Esophagus muscularis mucosa (tissue), 4 donors: ENCODE measurements around the gene VSIG2. TPM values are rescaled to one million over a fixed set of nuclear protein-coding genes. Genes with fewer than 3 reads are reported as not detected.
"Not testable (repeated sequence)": the region's sequence is repeated elsewhere in the genome, so short reads cannot be mapped to it uniquely, and the experiment has no call there.

Source experiments
- DNase-seq: peaks from one replicate; pipeline ENCODE4 v3.0.0-alpha.2; 2017; ENCODE audit errors: extremely low spot score
- H3K27ac ChIP-seq, 4 donors: fragments of 200-600 bp; sonication (generic); replicated peaks in 1 of 4; 1 replicate in 3 of 4; 2 replicates in 1 of 4; pipeline ENCODE4 v1.5.1; 2016 to 2019; ENCODE audit warnings: mild to moderate bottlenecking in 1 of 4
- H3K27me3 ChIP-seq, 4 donors: fragments of 200-600 bp; sonication (generic); one replicate each; pipeline versions ENCODE4 v1.5.1 to v1.6.0; 2016 to 2019
- H3K36me3 ChIP-seq, 4 donors: fragments of 200-600 bp; sonication (generic); one replicate each; pipeline ENCODE4 v1.5.1; 2016 to 2019
- H3K4me1 ChIP-seq, 4 donors: fragments of 200-600 bp; sonication (generic); one replicate each; pipeline ENCODE4 v1.5.1; 2016 to 2019
- H3K4me3 ChIP-seq, 4 donors: fragments of 200-600 bp; sonication (generic); 1 replicate in 2 of 4; 2 replicates in 2 of 4; pipeline ENCODE4 v1.5.1; 2016 to 2019; ENCODE audit warnings: mild to moderate bottlenecking in 4 of 4, moderate library complexity in 1 of 4
- H3K9me3 ChIP-seq, 4 donors: fragments of 200-600 bp; sonication (generic); 1 replicate in 3 of 4; 2 replicates in 1 of 4; pipeline ENCODE4 v1.5.1; 2016 to 2019
- EP300 ChIP-seq: sonication (generic); formaldehyde crosslinking; IDR thresholded peaks from one replicate; pipeline ENCODE4 v1.6.1; 2017; ENCODE audit warnings: antibody characterized with exemption
- POLR2A ChIP-seq: fragments of 450-650 bp; IDR thresholded peaks from one replicate; pipeline ENCODE4 v1.6.1; 2017; ENCODE audit warnings: antibody characterized with exemption, moderate library complexity, mild to moderate bottlenecking, low read depth
- POLR2AphosphoS5 ChIP-seq, 2 donors: sonication (generic); formaldehyde crosslinking; IDR thresholded peaks; one replicate each; pipeline ENCODE4 v1.6.1; 2017; ENCODE audit warnings: antibody characterized with exemption in 2 of 2
- WGBS: methylation state at CpG from one replicate; pipeline ENCODE4 v1.1.5; 2018; 5-methylcytosine and 5-hydroxymethylcytosine counted together
- intact Hi-C: fragments of 100-400 bp; cut with DNase I; formaldehyde crosslinking; loops from one replicate; pipeline ENCODE4 v1.15.1; 2023
- total RNA-seq, 4 donors: library from RNA; depleted of rRNA; stranded (reverse); fragments of >200 nt; gene quantifications; one replicate each; pipeline versions ENCODE4 v1.1.0 to v1.2.1, GENCODE V29; 2016
- TF ChIP-seq, protein P1 (sequence below), 3 experiments: fragments of 200-600 bp in 2 of 3; fragments of 450-650 bp in 1 of 3; sonication (generic) in 2 of 3; IDR thresholded peaks; one replicate each; pipeline ENCODE4 v1.5.1; 2017 to 2019; ENCODE audit warnings: antibody characterized with exemption in 3 of 3, mild to moderate bottlenecking in 2 of 3, moderate library complexity in 1 of 3

Gene VSIG2
- total RNA-seq, 4 donors from 2014 or later, result 0.29 TPM; not detected in 3

DNA sequence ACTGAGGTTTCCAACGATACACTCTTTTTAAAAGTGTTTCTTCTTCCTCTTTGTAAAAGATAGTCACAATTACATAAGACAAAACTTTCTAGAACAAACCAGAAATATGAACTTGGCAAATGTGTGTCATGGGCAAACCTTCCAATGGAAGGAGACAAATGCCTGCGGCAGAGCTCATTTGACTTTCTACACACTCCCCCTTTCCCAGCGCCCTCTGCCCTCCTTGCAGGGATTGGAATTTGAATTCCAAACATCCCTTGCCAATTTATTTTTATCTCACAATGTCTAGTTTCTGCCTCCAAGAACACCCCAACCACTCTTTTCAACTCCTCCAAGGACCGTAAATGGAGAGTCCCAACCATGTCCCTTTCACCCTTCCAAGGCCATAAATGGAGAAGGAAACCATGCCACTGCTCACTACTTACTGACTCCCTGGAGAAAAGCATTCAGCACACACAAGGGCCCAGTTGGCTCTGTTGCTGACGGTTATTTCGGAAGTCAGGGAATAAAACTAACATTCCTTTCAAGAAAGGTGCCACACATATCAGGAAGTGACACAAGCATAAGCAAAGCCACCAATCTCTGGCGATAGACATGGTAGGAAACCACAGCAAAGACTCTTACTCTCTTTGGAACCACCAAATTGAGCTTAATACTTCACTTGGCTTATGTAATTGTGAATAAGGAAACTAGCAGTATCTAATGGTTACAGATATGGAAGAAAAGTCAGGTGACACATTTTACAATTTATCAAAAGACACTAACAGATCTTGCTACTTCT lies 25.0 kb upstream of the VSIG2 start:
- H3K4me1 ChIP-seq, result peaks cover 0 to 8% (median 4%) of the 10 kb centered on the region in 4 donors
- DNase-seq, result no peak
- intact Hi-C loops, result no loop called here
- no peaks in the 10 kb centered on the region for H3K27me3 ChIP-seq
- no peak overlapping the region for H3K4me3 ChIP-seq
- peaks cover 0 to 19% (median 11%) of the 10 kb centered on the region in 4 donors for H3K36me3 ChIP-seq
- no peak overlapping the region for H3K27ac ChIP-seq
- TF ChIP-seq POLR2A, result no peak
- no peak for TF ChIP-seq EP300
- TF ChIP-seq POLR2AphosphoS5 (IDR thresholded peaks at IDR 0.05), result no peak
- TF ChIP-seq, protein P1, sequence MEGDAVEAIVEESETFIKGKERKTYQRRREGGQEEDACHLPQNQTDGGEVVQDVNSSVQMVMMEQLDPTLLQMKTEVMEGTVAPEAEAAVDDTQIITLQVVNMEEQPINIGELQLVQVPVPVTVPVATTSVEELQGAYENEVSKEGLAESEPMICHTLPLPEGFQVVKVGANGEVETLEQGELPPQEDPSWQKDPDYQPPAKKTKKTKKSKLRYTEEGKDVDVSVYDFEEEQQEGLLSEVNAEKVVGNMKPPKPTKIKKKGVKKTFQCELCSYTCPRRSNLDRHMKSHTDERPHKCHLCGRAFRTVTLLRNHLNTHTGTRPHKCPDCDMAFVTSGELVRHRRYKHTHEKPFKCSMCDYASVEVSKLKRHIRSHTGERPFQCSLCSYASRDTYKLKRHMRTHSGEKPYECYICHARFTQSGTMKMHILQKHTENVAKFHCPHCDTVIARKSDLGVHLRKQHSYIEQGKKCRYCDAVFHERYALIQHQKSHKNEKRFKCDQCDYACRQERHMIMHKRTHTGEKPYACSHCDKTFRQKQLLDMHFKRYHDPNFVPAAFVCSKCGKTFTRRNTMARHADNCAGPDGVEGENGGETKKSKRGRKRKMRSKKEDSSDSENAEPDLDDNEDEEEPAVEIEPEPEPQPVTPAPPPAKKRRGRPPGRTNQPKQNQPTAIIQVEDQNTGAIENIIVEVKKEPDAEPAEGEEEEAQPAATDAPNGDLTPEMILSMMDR (IDR thresholded peaks at IDR 0.05), result no peak
- H3K9me3 ChIP-seq, result no peaks in the 10 kb centered on the region
- 75% methylated on average over 7 of the region's 7 CpGs for WGBS

DNA sequence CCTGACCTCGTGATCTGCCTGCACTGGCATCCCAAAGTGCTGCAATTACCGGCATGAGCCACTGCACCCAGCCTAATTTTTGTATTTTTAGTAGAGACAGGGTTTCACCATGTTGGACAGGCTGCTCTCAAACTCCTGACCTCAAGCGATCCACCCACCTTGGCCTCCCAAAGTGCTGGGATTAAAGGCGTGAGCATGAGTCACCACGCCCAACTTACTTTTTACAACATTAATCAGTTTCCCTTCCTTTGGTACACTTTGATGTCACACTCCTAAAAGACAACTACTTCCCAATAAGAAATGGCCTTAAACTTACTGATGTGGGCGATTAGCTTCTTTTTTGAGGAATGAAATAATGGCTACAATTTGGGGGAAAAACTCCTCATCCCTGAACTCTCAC lies 18.9 kb upstream of the VSIG2 start:
- DNase-seq, H3K4me1 ChIP-seq, intact Hi-C loops, H3K27me3 ChIP-seq, H3K4me3 ChIP-seq, H3K27ac ChIP-seq, H3K9me3 ChIP-seq: not testable (repeated sequence)
- H3K36me3 ChIP-seq, result peaks cover 21 to 71% (median 49%) of the 10 kb centered on the region in 4 donors
- WGBS, result 97% methylated on average over 6 of the region's 6 CpGs

DNA sequence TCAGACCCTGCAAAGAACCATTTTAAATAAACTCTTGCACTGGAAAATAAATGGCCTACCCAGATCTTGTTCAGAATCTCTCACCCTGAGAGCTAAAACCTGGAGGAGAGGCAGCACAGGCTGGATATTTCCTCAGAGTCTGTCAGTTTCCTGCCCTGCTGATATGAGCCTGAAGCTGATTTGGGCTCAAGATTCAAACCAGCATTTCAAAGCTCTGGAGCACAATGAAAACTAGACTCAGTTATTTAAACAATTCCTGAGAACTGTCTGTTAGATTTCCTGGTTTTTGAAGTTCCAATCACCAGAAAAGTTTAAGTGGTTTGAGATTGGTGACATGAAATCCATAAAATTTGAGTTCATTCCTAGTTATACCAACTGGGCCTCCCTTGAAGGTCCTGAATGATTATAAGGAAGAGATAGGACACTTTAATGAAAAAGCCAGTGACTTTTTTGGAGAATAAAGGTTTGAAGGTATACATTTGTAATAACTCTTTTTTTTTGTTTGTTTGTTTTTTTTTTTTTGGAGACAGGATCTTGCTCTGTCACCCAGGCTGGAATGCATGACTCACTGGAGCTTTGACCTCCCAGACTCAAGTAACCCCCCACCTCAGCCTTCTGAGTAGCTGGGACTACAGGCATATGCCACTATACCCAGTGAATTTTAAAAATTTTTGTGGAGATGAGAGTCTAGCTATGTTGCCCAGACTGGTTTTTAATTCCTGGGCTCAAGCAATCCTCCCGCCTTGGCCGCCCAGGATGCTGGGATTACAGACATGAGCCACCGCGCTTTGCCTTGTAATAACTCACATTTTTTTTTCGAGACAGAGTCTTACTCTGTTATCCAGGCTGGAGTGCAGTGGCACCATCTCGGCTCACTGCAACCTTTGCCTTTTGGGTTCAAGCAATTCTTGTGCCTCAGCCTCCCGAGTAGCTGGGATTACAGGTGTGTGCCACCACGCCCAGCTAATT lies 18.0 kb upstream of the VSIG2 start:
- Histone ChIP-seq H3K27me3 (no peaks in the 10 kb centered on the region), H3K4me1 (no peaks in the 10 kb centered on the region), H3K27ac (no peak overlapping the region), H3K4me3 (no peak overlapping the region), H3K36me3 (peaks cover 21 to 79% (median 53%) of the 10 kb centered on the region in 4 donors), H3K9me3 (no peaks in the 10 kb centered on the region)
- no peak for DNase-seq
- WGBS, result 96% methylated on average over 8 of the region's 8 CpGs
- TF ChIP-seq EP300 (no peak), POLR2AphosphoS5 (IDR thresholded peaks at IDR 0.05) (no peak), POLR2A (no peak)
- TF ChIP-seq, protein P1 (IDR thresholded peaks at IDR 0.05), result no peak
- intact Hi-C loops, result no loop called here

DNA sequence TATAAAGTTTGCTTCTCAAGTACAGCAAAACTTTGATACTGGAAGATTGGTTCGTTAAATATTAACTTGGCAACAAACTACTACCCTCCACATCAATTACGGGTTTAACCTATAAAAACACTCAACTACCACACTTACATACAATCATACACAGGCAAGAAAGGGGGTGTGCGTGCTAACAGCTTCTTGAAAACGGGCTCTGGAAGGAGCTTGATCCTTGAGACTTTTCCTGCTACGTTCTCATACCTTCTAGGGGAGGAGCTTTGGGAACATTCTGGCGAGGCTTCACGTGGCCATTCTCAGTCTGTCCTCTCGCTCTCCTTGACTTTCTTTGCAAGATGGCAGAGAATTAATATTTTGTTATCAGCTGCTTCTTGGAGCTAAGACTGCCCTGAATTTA lies 16.9 kb upstream of the VSIG2 start:
- H3K27me3 ChIP-seq, result no peaks in the 10 kb centered on the region
- WGBS, result 89% methylated on average over 8 of the region's 8 CpGs
- intact Hi-C loops, result no loop called here
- H3K4me1 ChIP-seq, result peaks cover 0 to 2% (median 0%) of the 10 kb centered on the region in 4 donors
- no peaks in the 10 kb centered on the region for H3K9me3 ChIP-seq
- H3K27ac ChIP-seq, result no peak overlapping the region
- DNase-seq, result no peak
- no peak overlapping the region for H3K4me3 ChIP-seq
- H3K36me3 ChIP-seq, result peaks cover 21 to 76% (median 49%) of the 10 kb centered on the region in 4 donors
- no peak for TF ChIP-seq POLR2AphosphoS5 (IDR thresholded peaks at IDR 0.05)
- TF ChIP-seq EP300, result no peak
- no peak for TF ChIP-seq POLR2A
- TF ChIP-seq, protein P1 (IDR thresholded peaks at IDR 0.05), result no peak

DNA sequence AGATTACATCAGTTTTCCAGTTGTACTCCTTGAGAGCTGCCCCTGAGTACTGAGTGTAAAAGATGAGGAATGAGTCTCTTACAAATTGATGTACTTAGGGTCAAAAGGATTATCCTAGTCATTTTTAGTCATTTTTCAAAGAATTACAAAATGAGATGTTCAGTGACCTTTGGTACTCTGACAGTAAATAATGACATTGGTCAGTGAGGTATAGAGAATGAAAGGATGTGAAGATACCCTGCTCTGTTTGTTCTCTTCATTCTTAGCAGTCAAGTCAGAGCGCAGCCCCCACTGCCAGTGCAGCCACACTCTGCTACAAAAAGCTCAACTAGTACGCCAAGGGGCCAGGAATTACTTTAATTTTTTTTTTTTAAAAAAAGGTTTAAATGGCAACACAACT lies 14.1 kb upstream of the VSIG2 start:
- 98% methylated on average over 2 of the region's 2 CpGs for WGBS
- intact Hi-C loops, result no loop called here
- peaks cover 16 to 57% (median 33%) of the 10 kb centered on the region in 4 donors for H3K36me3 ChIP-seq

More for the DNA sequence above, 14.1 kb upstream of the VSIG2 start:
- TF ChIP-seq POLR2A (no peak), EP300 (no peak), POLR2AphosphoS5 (IDR thresholded peaks at IDR 0.05) (no peak)
- TF ChIP-seq, protein P1 (IDR thresholded peaks at IDR 0.05), result no peak
- no peak for DNase-seq
- no peak overlapping the region for H3K4me3 ChIP-seq
- H3K27ac ChIP-seq, result no peak overlapping the region
- peaks cover 0 to 20% (median 16%) of the 10 kb centered on the region in 4 donors for H3K27me3 ChIP-seq
- H3K4me1 ChIP-seq, result peaks cover 10 to 28% (median 21%) of the 10 kb centered on the region in 4 donors
- H3K9me3 ChIP-seq, result no peaks in the 10 kb centered on the region
